ENCODE measurements around the gene EXOC6B.
A peak's percentile ranks its signal among the peaks of the same experiment; 100 is the strongest.

GRCh38 chr2:72183016-72183415 lies 642.8 kb downstream of the EXOC6B start:
- peak; percentile 47; the same call in 1 of the 2 replicates for TF ChIP-seq EP300 (IDR thresholded peaks at IDR 0.05; ENCODE audit: borderline replicate concordance)
- TF ChIP-seq YY1 (IDR thresholded peaks at IDR 0.05; ENCODE audit: low read depth): no peak
- TF ChIP-seq REST (IDR thresholded peaks at IDR 0.05; ENCODE audit: low read depth): no peak
- TF ChIP-seq FOXM1 (IDR thresholded peaks at IDR 0.05; ENCODE audit: borderline replicate concordance, low read depth): no peak
- 0 out of 2 replicates have a peak, but pooled peaks have one; percentile 10 for TF ChIP-seq RAD21 (IDR thresholded peaks at IDR 0.05; ENCODE audit: low read depth)
- no peak for TF ChIP-seq CEBPB (IDR thresholded peaks at IDR 0.05)
- TF ChIP-seq MAX (IDR thresholded peaks at IDR 0.05): no peak
- TF ChIP-seq TAF1 (IDR thresholded peaks at IDR 0.05; ENCODE audit: low read depth): no peak
- TF ChIP-seq CREB1 (IDR thresholded peaks at IDR 0.05; ENCODE audit: low read depth): no peak
- no peak for TF ChIP-seq ZBTB7A (IDR thresholded peaks at IDR 0.05; ENCODE audit: low read depth)
- TF ChIP-seq TEAD4 (IDR thresholded peaks at IDR 0.05): peak; percentile 34; the same call in 1 of the 2 replicates
